Nephron (organoid): Measurements from ENCODE around the gene E2F3.

Experiments
- H3K27ac Mint-ChIP-seq, 3 experiments: 2 replicates each; pipeline ENCODE4 v1.8.0; 2020; ENCODE audit warnings: mixed read lengths in 3 of 3, mild to moderate bottlenecking in 2 of 3, moderate library complexity in 1 of 3
- H3K27me3 Mint-ChIP-seq: 2 replicates; pipeline ENCODE4 v1.8.0; 2021; ENCODE audit warnings: low read depth, mild to moderate bottlenecking, moderate library complexity, mixed read lengths
- H3K36me3 Mint-ChIP-seq: 2 replicates; pipeline ENCODE4 v1.8.0; 2020; ENCODE audit warnings: low read depth, mixed read lengths
- H3K4me1 Mint-ChIP-seq: 2 replicates; pipeline ENCODE4 v1.8.0; 2020; ENCODE audit warnings: mixed read lengths
- H3K4me3 Mint-ChIP-seq, 3 experiments: 2 replicates each; pipeline ENCODE4 v1.8.0; 2020; ENCODE audit warnings: mild to moderate bottlenecking in 3 of 3, mixed read lengths in 3 of 3, moderate library complexity in 2 of 3
- H3K9me3 Mint-ChIP-seq: 2 replicates; pipeline ENCODE4 v1.8.0; 2020; ENCODE audit warnings: mixed read lengths
- TF ChIP-seq, protein P1 (sequence below), 3 experiments: fragments of 200-600 bp; sonication (generic); IDR thresholded peaks; one replicate each; pipeline ENCODE4 v1.5.0; 2021; ENCODE audit warnings: antibody characterized with exemption in 3 of 3; ENCODE audit not compliant: unreplicated experiment in 3 of 3

The E2F3 gene

DNA sequence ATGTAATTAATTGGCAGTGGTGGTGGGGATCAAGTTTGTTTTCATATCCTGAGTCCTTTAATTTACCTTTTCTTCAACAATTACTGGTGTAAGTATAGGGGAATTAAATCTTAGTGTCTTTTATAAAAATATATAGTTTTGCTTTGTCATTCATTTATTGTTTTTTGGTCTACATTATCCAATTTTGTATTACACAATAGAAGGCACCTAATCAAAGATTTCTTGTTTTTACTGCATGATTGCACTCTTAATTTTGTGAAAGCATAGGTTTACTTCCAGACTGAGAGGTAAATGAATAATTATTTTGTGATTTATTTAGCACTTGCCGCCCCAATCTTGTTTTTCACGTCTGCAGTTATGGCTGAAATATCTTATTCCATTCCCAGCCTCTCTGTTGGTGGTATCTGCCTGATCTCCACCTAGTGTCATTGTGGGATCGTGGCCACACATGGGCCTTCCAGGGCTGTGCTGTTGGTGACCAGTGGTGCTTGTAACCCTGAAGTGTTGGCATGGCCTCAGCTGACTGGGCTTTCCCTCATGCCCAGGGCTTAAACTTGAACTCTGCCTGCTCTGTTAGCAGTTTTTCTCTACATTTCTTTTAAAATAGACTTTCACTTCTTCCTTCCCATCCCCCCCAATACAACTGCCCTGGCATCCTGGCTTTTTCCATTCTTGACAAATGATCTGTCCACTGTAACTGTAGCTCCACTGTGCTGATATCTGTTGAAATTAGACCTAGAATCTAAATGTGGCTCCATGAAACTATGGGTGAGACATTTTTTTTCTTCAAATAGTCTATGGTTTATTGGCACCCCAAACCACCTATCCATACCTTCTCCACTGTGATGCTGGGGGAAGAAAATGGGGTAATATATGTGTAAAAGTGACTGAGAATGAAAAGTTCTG lies 24.8 kb downstream of the E2F3 start:
- Mint-ChIP-seq H3K4me3 (no peak overlapping the region), H3K27me3 (no peaks in the 10 kb centered on the region), H3K36me3 (peaks cover 46% of the 10 kb centered on the region), H3K4me1 (peaks cover 9% of the 10 kb centered on the region), H3K9me3 (peaks cover 11% of the 10 kb centered on the region), H3K27ac (peak overlapping the region in 1 of 3 experiments; percentile 2)
- TF ChIP-seq, protein P1, sequence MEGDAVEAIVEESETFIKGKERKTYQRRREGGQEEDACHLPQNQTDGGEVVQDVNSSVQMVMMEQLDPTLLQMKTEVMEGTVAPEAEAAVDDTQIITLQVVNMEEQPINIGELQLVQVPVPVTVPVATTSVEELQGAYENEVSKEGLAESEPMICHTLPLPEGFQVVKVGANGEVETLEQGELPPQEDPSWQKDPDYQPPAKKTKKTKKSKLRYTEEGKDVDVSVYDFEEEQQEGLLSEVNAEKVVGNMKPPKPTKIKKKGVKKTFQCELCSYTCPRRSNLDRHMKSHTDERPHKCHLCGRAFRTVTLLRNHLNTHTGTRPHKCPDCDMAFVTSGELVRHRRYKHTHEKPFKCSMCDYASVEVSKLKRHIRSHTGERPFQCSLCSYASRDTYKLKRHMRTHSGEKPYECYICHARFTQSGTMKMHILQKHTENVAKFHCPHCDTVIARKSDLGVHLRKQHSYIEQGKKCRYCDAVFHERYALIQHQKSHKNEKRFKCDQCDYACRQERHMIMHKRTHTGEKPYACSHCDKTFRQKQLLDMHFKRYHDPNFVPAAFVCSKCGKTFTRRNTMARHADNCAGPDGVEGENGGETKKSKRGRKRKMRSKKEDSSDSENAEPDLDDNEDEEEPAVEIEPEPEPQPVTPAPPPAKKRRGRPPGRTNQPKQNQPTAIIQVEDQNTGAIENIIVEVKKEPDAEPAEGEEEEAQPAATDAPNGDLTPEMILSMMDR (IDR thresholded peaks at IDR 0.05; ENCODE audit: unreplicated experiment in 3 of 3): no peak

- H3K27me3 Mint-ChIP-seq: no peaks in the 10 kb centered on the region
- peaks cover 10% of the 10 kb centered on the region for H3K4me1 Mint-ChIP-seq
- no peak overlapping the region for H3K4me3 Mint-ChIP-seq
- H3K36me3 Mint-ChIP-seq: peaks cover 46% of the 10 kb centered on the region
- TF ChIP-seq, protein P1 (IDR thresholded peaks at IDR 0.05; ENCODE audit: unreplicated experiment in 3 of 3): no peak
- H3K9me3 Mint-ChIP-seq: peaks cover 4% of the 10 kb centered on the region
- H3K27ac Mint-ChIP-seq: peak overlapping the region in 1 of 3 experiments; percentile 2
Observed at GRCh38 chr6:20427856-20428255, 26.2 kb downstream of the E2F3 start.

GRCh38 chr6:20432692-20433091 lies 31.0 kb downstream of the E2F3 start:
- H3K4me1 Mint-ChIP-seq: peaks cover 13% of the 10 kb centered on the region
- no peak overlapping the region for H3K4me3 Mint-ChIP-seq
- H3K27ac Mint-ChIP-seq: no peak overlapping the region
- TF ChIP-seq, protein P1 (IDR thresholded peaks at IDR 0.05; ENCODE audit: unreplicated experiment in 3 of 3): no peak
- no peaks in the 10 kb centered on the region for H3K27me3 Mint-ChIP-seq
- H3K9me3 Mint-ChIP-seq: no peaks in the 10 kb centered on the region
- peaks cover 45% of the 10 kb centered on the region for H3K36me3 Mint-ChIP-seq

GRCh38 chr6:20433321-20433720 lies 31.6 kb downstream of the E2F3 start:
- Mint-ChIP-seq H3K36me3 (peaks cover 42% of the 10 kb centered on the region), H3K4me1 (peaks cover 15% of the 10 kb centered on the region), H3K9me3 (no peaks in the 10 kb centered on the region), H3K4me3 (no peak overlapping the region), H3K27ac (peak overlapping the region in 1 of 3 experiments; percentile 16), H3K27me3 (no peaks in the 10 kb centered on the region)
- TF ChIP-seq, protein P1 (IDR thresholded peaks at IDR 0.05; ENCODE audit: unreplicated experiment in 3 of 3): no peak

DNA sequence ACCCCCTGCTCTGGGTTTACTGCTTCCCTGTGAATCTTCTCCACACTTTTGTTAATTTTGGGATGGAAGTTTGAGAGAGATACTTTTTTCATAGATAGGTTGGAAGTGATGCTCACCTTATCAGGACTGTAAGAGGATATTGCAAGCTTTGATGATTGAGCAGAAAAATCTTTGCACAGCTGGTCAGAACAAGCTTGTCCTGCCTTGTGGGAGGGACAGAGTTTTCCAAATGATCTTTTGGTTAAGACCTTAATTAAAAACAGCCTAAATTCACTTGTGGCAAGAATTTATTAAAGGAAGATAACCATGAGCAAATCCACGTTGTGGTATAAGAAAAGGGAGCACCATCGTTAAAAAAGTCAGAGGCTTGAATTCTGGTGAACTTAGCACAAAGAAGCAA lies 32.2 kb downstream of the E2F3 start:
- Mint-ChIP-seq H3K27me3 (no peaks in the 10 kb centered on the region), H3K4me1 (peaks cover 21% of the 10 kb centered on the region), H3K36me3 (peaks cover 42% of the 10 kb centered on the region), H3K27ac (peak overlapping the region in 1 of 3 experiments; percentile 63), H3K4me3 (no peak overlapping the region), H3K9me3 (no peaks in the 10 kb centered on the region)
- TF ChIP-seq, protein P1 (IDR thresholded peaks at IDR 0.05; ENCODE audit: unreplicated experiment in 3 of 3): no peak

DNA sequence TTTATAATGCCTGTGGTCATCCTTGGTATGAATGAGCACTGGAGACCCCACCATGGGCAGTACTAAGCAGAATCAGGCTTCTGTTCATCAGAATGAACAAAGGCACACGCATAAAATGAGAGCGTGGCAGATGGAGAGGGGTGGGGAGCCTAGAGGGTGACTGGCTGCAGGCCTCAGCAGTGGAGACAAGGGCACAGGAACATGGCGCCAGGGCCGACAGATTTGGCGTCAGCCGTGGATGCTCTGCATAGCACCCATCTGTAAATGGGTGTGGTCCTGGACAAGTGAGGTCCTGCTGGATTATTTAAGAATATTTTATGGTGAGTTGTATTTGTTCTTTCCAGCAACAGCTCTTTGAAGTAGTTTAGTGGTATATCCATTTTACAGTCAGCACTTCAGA lies 33.1 kb downstream of the E2F3 start:
- H3K27me3 Mint-ChIP-seq: no peaks in the 10 kb centered on the region
- H3K36me3 Mint-ChIP-seq: peaks cover 43% of the 10 kb centered on the region
- no peak overlapping the region for H3K27ac Mint-ChIP-seq
- TF ChIP-seq, protein P1 (IDR thresholded peaks at IDR 0.05; ENCODE audit: unreplicated experiment in 3 of 3): no peak
- H3K9me3 Mint-ChIP-seq: no peaks in the 10 kb centered on the region
- H3K4me1 Mint-ChIP-seq: peaks cover 25% of the 10 kb centered on the region
- H3K4me3 Mint-ChIP-seq: no peak overlapping the region
